Measurements from ENCODE around the gene ZFPM1.

The ZFPM1 gene

GRCh38 chr16:88527186-88527936, 74.3 kb downstream of the ZFPM1 start:
- TF ChIP-seq NFIC (IDR thresholded peaks at IDR 0.05) = no peak
- peak; percentile 90 for TF ChIP-seq RAD21 (IDR thresholded peaks at IDR 0.05; ENCODE audit: low read depth)
- 0 out of 2 replicates have a peak, but pooled peaks have one; percentile 42 for TF ChIP-seq ZBTB7A (IDR thresholded peaks at IDR 0.05; ENCODE audit: low read depth)

- TF ChIP-seq TAF1 (IDR thresholded peaks at IDR 0.05; ENCODE audit: low read depth) (no peak), CEBPB (IDR thresholded peaks at IDR 0.05) (no peak), EP300 (IDR thresholded peaks at IDR 0.05; ENCODE audit: borderline replicate concordance) (no peak), NFIC (IDR thresholded peaks at IDR 0.05) (no peak), RAD21 (IDR thresholded peaks at IDR 0.05; ENCODE audit: low read depth) (no peak), YY1 (IDR thresholded peaks at IDR 0.05; ENCODE audit: low read depth) (no peak), MAX (IDR thresholded peaks at IDR 0.05) (no peak), REST (IDR thresholded peaks at IDR 0.05; ENCODE audit: low read depth) (no peak), USF1 (IDR thresholded peaks at IDR 0.05) (no peak), EGR1 (IDR thresholded peaks at IDR 0.05) (no peak)
Measured at GRCh38 chr16:88527937-88528743, 75.1 kb downstream of the ZFPM1 start.

GRCh38 chr16:88528902-88529318, 75.8 kb downstream of the ZFPM1 start:
- TF ChIP-seq YY1 (IDR thresholded peaks at IDR 0.05; ENCODE audit: low read depth) (no peak), NFIC (IDR thresholded peaks at IDR 0.05) (no peak), ZBTB7A (IDR thresholded peaks at IDR 0.05; ENCODE audit: low read depth) (no peak), FOXM1 (IDR thresholded peaks at IDR 0.05; ENCODE audit: borderline replicate concordance, low read depth) (no peak), TAF1 (IDR thresholded peaks at IDR 0.05; ENCODE audit: low read depth) (no peak), EGR1 (IDR thresholded peaks at IDR 0.05) (no peak), CEBPB (IDR thresholded peaks at IDR 0.05) (no peak), REST (IDR thresholded peaks at IDR 0.05; ENCODE audit: low read depth) (no peak), EP300 (IDR thresholded peaks at IDR 0.05; ENCODE audit: borderline replicate concordance) (no peak), USF1 (IDR thresholded peaks at IDR 0.05) (no peak), MAX (IDR thresholded peaks at IDR 0.05) (no peak), TCF12 (IDR thresholded peaks at IDR 0.05; ENCODE audit: low read depth) (no peak), TEAD4 (IDR thresholded peaks at IDR 0.05) (no peak)

- TF ChIP-seq MAX (IDR thresholded peaks at IDR 0.05) = no peak
- TF ChIP-seq NFIC (IDR thresholded peaks at IDR 0.05) = no peak
- TF ChIP-seq TAF1 (IDR thresholded peaks at IDR 0.05; ENCODE audit: low read depth) = no peak
- no peak for TF ChIP-seq EGR1 (IDR thresholded peaks at IDR 0.05)
- no peak for TF ChIP-seq USF1 (IDR thresholded peaks at IDR 0.05)
- no peak for TF ChIP-seq YY1 (IDR thresholded peaks at IDR 0.05; ENCODE audit: low read depth)
- TF ChIP-seq RAD21 (IDR thresholded peaks at IDR 0.05; ENCODE audit: low read depth) = no peak
- no peak for TF ChIP-seq TCF12 (IDR thresholded peaks at IDR 0.05; ENCODE audit: low read depth)
- TF ChIP-seq ZBTB7A (IDR thresholded peaks at IDR 0.05; ENCODE audit: low read depth) = no peak
- TF ChIP-seq TEAD4 (IDR thresholded peaks at IDR 0.05) = no peak
- no peak for TF ChIP-seq FOXM1 (IDR thresholded peaks at IDR 0.05; ENCODE audit: borderline replicate concordance, low read depth)
- TF ChIP-seq CEBPB (IDR thresholded peaks at IDR 0.05) = no peak
Measured at GRCh38 chr16:88529596-88529995, 76.5 kb downstream of the ZFPM1 start.
